Stimulated activated naive B cell treated with anti-CD40 and anti-IgM and Interleukin-4, amounts not matched to agents 10 μg/mL and 1 μg/mL and 100 μg/mL, for 72 hours (primary cell): Measurements from ENCODE around the gene USPL1.
"Not testable (repeated sequence)": the region's sequence is repeated elsewhere in the genome, so short reads cannot be mapped to it uniquely, and the experiment has no call there.

Experiments used
- ATAC-seq, 2 donors: fragments of 150-1000 bp; cut with Tn5 transposase; replicated peaks; 2 replicates each; pipeline ENCODE4 v1.10.0; 2021; ENCODE audit warnings: moderate library complexity in 1 of 2
- DNase-seq: peaks from one replicate; pipeline ENCODE4 v3.0.0; 2021
- H3K27ac Mint-ChIP-seq: one replicate; pipeline ENCODE4 v1.8.0; 2022; ENCODE audit warnings: mild to moderate bottlenecking, mixed read lengths
- H3K27me3 Mint-ChIP-seq, 2 donors: one replicate each; pipeline ENCODE4 v1.8.0; 2022; ENCODE audit warnings: mixed read lengths in 2 of 2
- H3K36me3 Mint-ChIP-seq, 2 donors: one replicate each; pipeline ENCODE4 v1.8.0; 2022; ENCODE audit warnings: mixed read lengths in 2 of 2, mild to moderate bottlenecking in 1 of 2
- H3K4me1 Mint-ChIP-seq, 2 donors: one replicate each; pipeline ENCODE4 v1.8.0; 2022; ENCODE audit warnings: mixed read lengths in 2 of 2, mild to moderate bottlenecking in 1 of 2
- H3K4me3 Mint-ChIP-seq, 2 donors: one replicate each; pipeline ENCODE4 v1.8.0; 2022; ENCODE audit warnings: mild to moderate bottlenecking in 2 of 2, mixed read lengths in 2 of 2, moderate library complexity in 1 of 2
- H3K9me3 Mint-ChIP-seq, 2 donors: one replicate each; pipeline ENCODE4 v1.8.0; 2022; ENCODE audit warnings: mixed read lengths in 2 of 2, mild to moderate bottlenecking in 1 of 2

The USPL1 gene

GRCh38 chr13:30623392-30623791, 5.7 kb downstream of the USPL1 start:
- no peak overlapping the region for H3K4me3 Mint-ChIP-seq
- H3K27me3 Mint-ChIP-seq, result no peaks in the 10 kb centered on the region
- peaks cover 21 to 26% of the 10 kb centered on the region in 2 donors for H3K36me3 Mint-ChIP-seq
- peaks cover 15 to 28% of the 10 kb centered on the region in 2 donors for H3K4me1 Mint-ChIP-seq
- peak overlapping the region; percentile 31 for H3K27ac Mint-ChIP-seq
- DNase-seq (no peak), ATAC-seq (no peak)
- H3K9me3 Mint-ChIP-seq, result no peaks in the 10 kb centered on the region

DNA sequence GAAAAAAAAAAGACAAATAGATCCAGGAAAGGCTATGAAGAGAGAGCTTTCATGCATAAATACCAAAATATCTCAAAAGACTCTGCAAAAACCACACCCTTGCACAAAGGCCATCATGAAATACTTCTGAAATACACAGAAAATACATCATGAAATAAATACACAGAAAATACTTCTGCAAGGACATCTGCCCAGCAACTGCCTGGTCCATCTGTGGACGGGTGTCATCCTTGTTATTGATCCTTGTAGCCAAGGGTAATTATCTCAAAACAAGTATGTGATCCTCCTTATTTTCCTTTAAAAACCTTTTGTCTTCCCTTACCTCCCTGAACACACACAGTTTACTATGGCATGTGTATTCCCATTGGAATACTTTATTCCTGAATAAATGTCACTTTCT, 6.9 kb downstream of the USPL1 start:
- Mint-ChIP-seq H3K27me3 (no peaks in the 10 kb centered on the region), H3K9me3 (no peaks in the 10 kb centered on the region), H3K4me3 (peak overlapping the region in 1 of 2 donors; percentile 28), H3K4me1 (peaks cover 20 to 40% of the 10 kb centered on the region in 2 donors), H3K27ac (no peak overlapping the region), H3K36me3 (peaks cover 32 to 38% of the 10 kb centered on the region in 2 donors)
- ATAC-seq (no peak), DNase-seq (no peak)

DNA sequence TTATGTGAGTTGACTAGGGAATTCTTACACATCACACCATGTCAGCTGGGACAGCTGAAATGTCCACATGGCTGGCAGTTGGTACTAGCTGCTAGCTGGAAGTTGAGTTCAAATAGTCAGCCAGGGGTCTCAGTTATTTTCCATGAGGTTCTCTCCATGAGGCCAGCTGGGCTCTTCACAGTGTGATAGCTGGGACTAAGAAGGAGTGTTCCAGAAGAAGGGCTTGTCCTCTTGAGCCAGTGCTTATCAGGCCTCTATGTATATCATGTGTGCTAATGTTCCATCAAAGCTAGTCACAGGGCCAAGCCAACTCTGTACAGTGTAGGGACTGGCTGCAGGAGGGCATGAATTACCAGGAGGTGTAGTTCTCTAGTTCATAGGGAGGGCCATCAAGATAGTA, 11.8 kb downstream of the USPL1 start:
- peak overlapping the region; percentile 65 for H3K27ac Mint-ChIP-seq
- H3K4me1 Mint-ChIP-seq, result peaks cover 19 to 35% of the 10 kb centered on the region in 2 donors
- ATAC-seq, result no peak
- DNase-seq, result no peak
- H3K9me3 Mint-ChIP-seq, result peaks cover 0 to 2% of the 10 kb centered on the region in 2 donors
- H3K36me3 Mint-ChIP-seq, result peaks cover 42 to 50% of the 10 kb centered on the region in 2 donors
- no peak overlapping the region for H3K4me3 Mint-ChIP-seq
- H3K27me3 Mint-ChIP-seq, result no peaks in the 10 kb centered on the region

DNA sequence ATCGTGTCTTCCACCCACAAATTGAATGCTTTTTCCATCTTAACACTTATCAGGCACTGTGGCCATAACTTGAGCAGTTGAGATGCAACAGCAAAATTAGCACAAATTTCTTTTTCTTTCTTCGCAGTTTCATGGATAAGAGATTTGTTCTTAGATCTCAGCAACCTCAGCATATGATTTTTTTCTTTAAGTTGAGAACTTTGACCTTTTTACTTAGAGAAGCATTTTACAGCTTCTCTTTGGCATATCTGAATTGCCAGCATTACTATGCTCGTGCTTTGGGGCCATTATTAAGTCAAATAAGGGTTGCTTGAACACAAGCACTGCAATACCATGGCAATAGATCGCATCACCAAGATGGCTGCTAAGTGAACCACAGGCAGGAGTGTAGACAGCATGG, 16.1 kb downstream of the USPL1 start:
- Mint-ChIP-seq H3K27ac (no peak overlapping the region), H3K36me3 (peaks cover 48 to 59% of the 10 kb centered on the region in 2 donors), H3K4me3 (peak overlapping the region in 1 of 2 donors; percentile 43)

GRCh38 chr13:30634838-30635237, 17.1 kb downstream of the USPL1 start:
- no peak for DNase-seq
- H3K36me3 Mint-ChIP-seq, result peaks cover 46 to 54% of the 10 kb centered on the region in 2 donors
- H3K4me1 Mint-ChIP-seq, result peaks cover 21 to 39% of the 10 kb centered on the region in 2 donors
- H3K4me3 Mint-ChIP-seq, result peak overlapping the region in 1 of 2 donors; percentile 2
- no peaks in the 10 kb centered on the region for H3K27me3 Mint-ChIP-seq
- peaks cover 0 to 4% of the 10 kb centered on the region in 2 donors for H3K9me3 Mint-ChIP-seq
- no peak overlapping the region for H3K27ac Mint-ChIP-seq
- ATAC-seq, result no peak

More for the DNA sequence above, 16.1 kb downstream of the USPL1 start:
- Mint-ChIP-seq H3K27me3 (no peaks in the 10 kb centered on the region), H3K9me3 (peaks cover 0 to 4% of the 10 kb centered on the region in 2 donors), H3K4me1 (peaks cover 24 to 48% of the 10 kb centered on the region in 2 donors)
- DNase-seq (no peak), ATAC-seq (no peak)

DNA sequence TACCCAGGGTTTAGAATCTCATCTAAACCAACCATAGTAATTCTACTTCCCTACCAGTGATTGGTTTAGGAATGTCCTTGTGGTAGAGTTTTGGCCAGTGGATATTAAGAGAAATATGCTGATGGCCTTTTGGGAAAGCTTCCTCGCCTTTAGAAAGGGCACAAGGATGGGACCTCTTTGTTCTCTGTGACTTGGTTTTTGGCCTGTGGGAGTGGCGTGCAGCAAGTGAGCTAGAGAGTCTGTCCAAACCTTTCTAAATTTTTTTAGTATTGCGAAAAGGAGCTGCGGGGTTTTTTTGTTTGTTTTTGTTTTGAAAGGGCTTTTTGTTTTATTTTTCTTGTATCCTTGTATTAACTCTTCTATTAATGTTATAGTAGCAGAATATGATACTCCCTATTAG, 20.6 kb downstream of the USPL1 start:
- DNase-seq, result no peak
- Mint-ChIP-seq H3K4me3 (no peak overlapping the region), H3K27ac (no peak overlapping the region), H3K4me1 (peaks cover 23 to 39% of the 10 kb centered on the region in 2 donors), H3K36me3 (peaks cover 52 to 57% of the 10 kb centered on the region in 2 donors), H3K9me3 (peaks cover 0 to 4% of the 10 kb centered on the region in 2 donors), H3K27me3 (no peaks in the 10 kb centered on the region)
- no peak for ATAC-seq

DNA sequence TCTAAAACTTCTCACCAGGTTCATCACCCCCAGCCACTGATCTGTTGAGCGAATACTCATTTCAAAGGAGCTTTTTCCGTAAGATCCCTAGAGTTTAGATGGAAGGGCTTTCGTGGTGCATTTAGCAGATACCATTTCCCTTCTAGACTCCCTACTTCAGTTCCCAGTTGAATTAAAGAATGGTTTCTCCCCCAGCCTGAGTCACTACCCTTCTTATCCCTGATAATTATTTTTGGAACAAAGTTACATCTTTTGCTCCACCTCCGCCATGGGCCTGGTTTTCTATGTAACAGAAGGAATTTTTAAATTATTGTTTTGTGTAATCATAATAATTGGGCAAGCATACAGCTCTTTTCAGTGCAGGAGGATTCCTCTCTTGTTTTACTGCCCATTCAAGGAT, 22.0 kb downstream of the USPL1 start:
- Mint-ChIP-seq H3K27me3 (no peaks in the 10 kb centered on the region), H3K4me3 (no peak overlapping the region), H3K9me3 (peaks cover 0 to under 1% of the 10 kb centered on the region in 2 donors), H3K36me3 (peaks cover 45 to 46% of the 10 kb centered on the region in 2 donors), H3K27ac (no peak overlapping the region), H3K4me1 (peaks cover 19 to 30% of the 10 kb centered on the region in 2 donors)
- DNase-seq (no peak), ATAC-seq (no peak)

GRCh38 chr13:30641173-30641572, 23.5 kb downstream of the USPL1 start:
- DNase-seq, ATAC-seq, H3K4me3 Mint-ChIP-seq, H3K9me3 Mint-ChIP-seq, H3K27me3 Mint-ChIP-seq: not testable (repeated sequence)
- peaks cover 13 to 20% of the 10 kb centered on the region in 2 donors for H3K4me1 Mint-ChIP-seq
- peaks cover 39 to 40% of the 10 kb centered on the region in 2 donors for H3K36me3 Mint-ChIP-seq
- H3K27ac Mint-ChIP-seq, result peak overlapping the region; percentile 21

DNA sequence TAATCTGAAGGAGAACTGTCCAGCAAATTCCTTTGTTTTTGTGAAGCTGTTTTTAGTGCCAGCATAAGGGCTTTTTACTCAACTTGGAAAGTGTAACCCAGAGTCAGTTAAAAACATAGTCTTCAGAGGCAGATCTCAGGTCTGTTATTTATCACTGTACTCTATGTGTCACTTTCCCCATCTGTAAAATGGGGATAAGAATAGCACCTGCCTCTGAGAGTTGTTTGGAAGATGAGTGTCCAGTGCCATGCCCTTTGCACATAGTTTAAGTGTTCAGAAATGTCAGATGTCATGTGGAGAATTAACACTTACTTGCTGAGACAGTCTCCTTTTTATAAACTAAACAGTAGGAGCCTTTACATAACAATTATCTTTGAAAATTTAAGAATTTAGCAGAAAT, 27.9 kb downstream of the USPL1 start:
- ATAC-seq, result no peak
- H3K4me1 Mint-ChIP-seq, result peaks cover 21 to 32% of the 10 kb centered on the region in 2 donors
- no peak for DNase-seq
- H3K36me3 Mint-ChIP-seq, result peaks cover 52 to 57% of the 10 kb centered on the region in 2 donors
- no peak overlapping the region for H3K4me3 Mint-ChIP-seq
- no peak overlapping the region for H3K27ac Mint-ChIP-seq
- no peaks in the 10 kb centered on the region for H3K27me3 Mint-ChIP-seq
- no peaks in the 10 kb centered on the region for H3K9me3 Mint-ChIP-seq

DNA sequence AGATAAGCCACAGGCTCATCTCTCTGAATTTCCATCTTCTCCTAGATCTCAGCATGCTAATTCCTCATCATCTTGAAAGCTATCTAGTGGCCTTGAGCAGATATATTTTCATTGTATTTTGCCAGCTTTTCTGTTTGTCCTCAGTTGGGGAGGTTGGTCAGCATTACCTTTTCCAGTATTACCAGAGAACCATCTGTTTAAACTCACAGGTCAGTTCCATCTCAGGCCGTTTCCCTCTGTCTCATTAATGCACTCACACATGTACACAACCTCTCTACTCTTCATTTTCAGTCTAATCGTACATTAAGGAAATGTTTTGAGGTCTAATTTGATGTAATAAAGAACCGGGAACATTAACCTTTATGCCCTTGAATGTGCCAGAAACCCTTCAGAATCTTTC, 29.7 kb downstream of the USPL1 start:
- DNase-seq (no peak), ATAC-seq (no peak)
- Mint-ChIP-seq H3K27me3 (no peaks in the 10 kb centered on the region), H3K4me3 (peak overlapping the region in 1 of 2 donors; percentile 11), H3K9me3 (no peaks in the 10 kb centered on the region), H3K4me1 (peaks cover 17 to 37% of the 10 kb centered on the region in 2 donors), H3K27ac (peak overlapping the region; percentile 27), H3K36me3 (peaks cover 52 to 56% of the 10 kb centered on the region in 2 donors)

DNA sequence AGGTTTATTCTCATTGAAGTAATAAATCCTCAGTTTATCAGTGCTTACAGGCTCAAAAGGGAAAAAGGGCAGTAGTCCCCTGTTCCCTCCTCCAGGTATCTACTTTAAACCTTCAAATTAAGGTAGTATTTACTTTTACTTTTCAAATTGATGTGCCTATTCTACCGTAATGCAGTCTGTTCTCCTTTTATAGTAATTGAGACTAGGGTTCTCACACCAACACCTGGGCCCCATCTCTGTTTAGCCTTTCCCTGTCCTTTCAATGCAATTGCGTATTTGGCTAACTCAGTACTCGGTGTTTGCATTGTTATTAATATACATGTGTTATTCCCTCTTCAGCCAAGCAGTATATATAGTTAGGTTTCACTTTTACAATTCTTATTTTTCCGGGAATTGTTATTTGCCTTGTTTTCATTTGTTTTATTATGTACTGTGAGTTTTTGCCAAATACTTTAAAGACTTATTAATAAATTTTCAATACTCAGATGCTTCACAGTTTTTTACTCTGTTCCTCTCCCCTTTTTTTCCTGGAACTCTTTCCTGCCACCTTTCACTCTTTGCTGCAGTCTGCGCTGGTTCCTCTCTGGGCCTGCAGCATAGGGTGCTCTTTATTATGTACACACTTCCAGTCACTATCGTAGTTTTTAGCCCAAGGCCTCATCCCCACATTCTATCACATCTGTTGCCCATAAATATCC, 30.3 kb downstream of the USPL1 start:
- no peak overlapping the region for H3K4me3 Mint-ChIP-seq
- no peaks in the 10 kb centered on the region for H3K9me3 Mint-ChIP-seq
- DNase-seq (no peak), ATAC-seq (peak in 1 of 2 donors; percentile 33)
- H3K4me1 Mint-ChIP-seq, result peaks cover 17 to 37% of the 10 kb centered on the region in 2 donors
- peak overlapping the region; percentile 27 for H3K27ac Mint-ChIP-seq
- H3K27me3 Mint-ChIP-seq, result no peaks in the 10 kb centered on the region
- H3K36me3 Mint-ChIP-seq, result peaks cover 48 to 56% of the 10 kb centered on the region in 2 donors

- Mint-ChIP-seq H3K9me3 (no peaks in the 10 kb centered on the region), H3K36me3 (peaks cover 46 to 57% of the 10 kb centered on the region in 2 donors), H3K4me1 (peaks cover 14 to 37% of the 10 kb centered on the region in 2 donors), H3K27me3 (no peaks in the 10 kb centered on the region), H3K27ac (peak overlapping the region; percentile 56), H3K4me3 (no peak overlapping the region)
- DNase-seq (no peak), ATAC-seq (no peak)
Observed at GRCh38 chr13:30648522-30649012, 30.8 kb downstream of the USPL1 start.

DNA sequence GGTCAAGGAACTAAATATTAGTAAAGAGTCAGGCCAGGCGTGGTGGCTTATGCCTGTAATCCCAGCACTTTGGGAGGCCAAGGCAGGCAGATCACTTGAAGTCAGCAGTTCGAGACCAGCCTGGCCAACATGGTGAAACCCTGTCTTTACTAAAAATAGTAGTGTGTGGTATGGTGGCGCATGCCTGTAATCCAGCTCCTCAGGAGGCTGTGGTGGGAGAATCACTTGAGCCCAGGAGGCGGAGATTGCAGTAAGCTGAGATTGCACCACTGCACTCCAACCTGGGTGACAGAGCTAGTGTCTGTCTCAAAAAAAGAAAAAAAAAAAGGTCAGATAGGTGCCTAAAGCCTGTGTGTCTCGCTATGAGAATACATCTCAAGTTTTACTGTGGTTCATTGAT, 33.9 kb downstream of the USPL1 start:
- not testable (repeated sequence) for ATAC-seq, H3K27ac Mint-ChIP-seq, H3K27me3 Mint-ChIP-seq, H3K4me3 Mint-ChIP-seq, H3K9me3 Mint-ChIP-seq, DNase-seq
- peaks cover 51 to 65% of the 10 kb centered on the region in 2 donors for H3K36me3 Mint-ChIP-seq
- peaks cover 20 to 38% of the 10 kb centered on the region in 2 donors for H3K4me1 Mint-ChIP-seq

- ATAC-seq (no peak), DNase-seq (no peak)
- peaks cover 55 to 70% of the 10 kb centered on the region in 2 donors for H3K36me3 Mint-ChIP-seq
- no peaks in the 10 kb centered on the region for H3K27me3 Mint-ChIP-seq
- peaks cover 14 to 28% of the 10 kb centered on the region in 2 donors for H3K4me1 Mint-ChIP-seq
- H3K4me3 Mint-ChIP-seq, result no peak overlapping the region
- H3K27ac Mint-ChIP-seq, result no peak overlapping the region
- H3K9me3 Mint-ChIP-seq, result no peaks in the 10 kb centered on the region
Observed at GRCh38 chr13:30652746-30653386, 35.1 kb downstream of the USPL1 start.
